Nephron progenitor cell (in vitro differentiated cells): ENCODE results near the gene ARSB.
A peak's percentile ranks its signal among the peaks of the same experiment; 100 is the strongest.

ENCODE experiments used
- DNase-seq: peaks from one replicate; pipeline ENCODE4 v3.0.0; 2021
- H3K27ac Mint-ChIP-seq: 2 replicates; pipeline ENCODE4 v1.8.0; 2021; ENCODE audit warnings: mild to moderate bottlenecking, moderate library complexity, mixed read lengths
- H3K27me3 Mint-ChIP-seq: 2 replicates; pipeline ENCODE4 v1.8.0; 2021; ENCODE audit warnings: mild to moderate bottlenecking, low read depth, mixed read lengths; ENCODE audit not compliant: poor library complexity
- H3K36me3 Mint-ChIP-seq: 2 replicates; pipeline ENCODE4 v1.8.0; 2021; ENCODE audit warnings: low read depth, mixed read lengths
- H3K4me1 Mint-ChIP-seq: 2 replicates; pipeline ENCODE4 v1.8.0; 2021; ENCODE audit warnings: mixed read lengths
- H3K4me3 Mint-ChIP-seq: 2 replicates; pipeline ENCODE4 v1.8.0; 2021; ENCODE audit warnings: mild to moderate bottlenecking, moderate library complexity, mixed read lengths
- H3K9me3 Mint-ChIP-seq: 2 replicates; pipeline ENCODE4 v1.8.0; 2021; ENCODE audit warnings: mild to moderate bottlenecking, moderate library complexity, mixed read lengths
- TF ChIP-seq, protein P1 (sequence below): fragments of 200-600 bp; sonication (generic); IDR thresholded peaks from 2 replicates; pipeline ENCODE4 v1.5.0; 2021; ENCODE audit warnings: antibody characterized with exemption

The ARSB gene

DNA sequence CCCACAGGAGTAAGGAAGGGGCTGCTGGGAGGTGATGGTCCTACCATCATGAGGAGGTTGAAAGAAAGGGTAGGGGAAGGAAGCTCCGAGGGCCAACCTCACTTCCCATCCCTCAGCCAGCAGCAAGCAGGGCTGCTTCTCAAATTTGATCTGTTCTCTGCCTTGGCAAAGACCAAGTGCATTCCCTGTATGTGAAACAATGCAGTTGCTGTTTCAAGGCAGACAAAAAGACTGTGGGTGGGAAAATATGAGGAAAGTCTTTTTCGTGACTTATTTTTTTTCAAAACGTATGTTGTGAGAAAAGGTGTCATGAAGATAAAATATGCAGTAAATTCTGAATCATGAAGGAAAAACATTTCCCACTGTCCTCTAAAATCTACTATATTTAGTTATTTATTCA, 165.9 kb downstream of the ARSB start:
- TF ChIP-seq, protein P1, sequence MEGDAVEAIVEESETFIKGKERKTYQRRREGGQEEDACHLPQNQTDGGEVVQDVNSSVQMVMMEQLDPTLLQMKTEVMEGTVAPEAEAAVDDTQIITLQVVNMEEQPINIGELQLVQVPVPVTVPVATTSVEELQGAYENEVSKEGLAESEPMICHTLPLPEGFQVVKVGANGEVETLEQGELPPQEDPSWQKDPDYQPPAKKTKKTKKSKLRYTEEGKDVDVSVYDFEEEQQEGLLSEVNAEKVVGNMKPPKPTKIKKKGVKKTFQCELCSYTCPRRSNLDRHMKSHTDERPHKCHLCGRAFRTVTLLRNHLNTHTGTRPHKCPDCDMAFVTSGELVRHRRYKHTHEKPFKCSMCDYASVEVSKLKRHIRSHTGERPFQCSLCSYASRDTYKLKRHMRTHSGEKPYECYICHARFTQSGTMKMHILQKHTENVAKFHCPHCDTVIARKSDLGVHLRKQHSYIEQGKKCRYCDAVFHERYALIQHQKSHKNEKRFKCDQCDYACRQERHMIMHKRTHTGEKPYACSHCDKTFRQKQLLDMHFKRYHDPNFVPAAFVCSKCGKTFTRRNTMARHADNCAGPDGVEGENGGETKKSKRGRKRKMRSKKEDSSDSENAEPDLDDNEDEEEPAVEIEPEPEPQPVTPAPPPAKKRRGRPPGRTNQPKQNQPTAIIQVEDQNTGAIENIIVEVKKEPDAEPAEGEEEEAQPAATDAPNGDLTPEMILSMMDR: no peak

DNA sequence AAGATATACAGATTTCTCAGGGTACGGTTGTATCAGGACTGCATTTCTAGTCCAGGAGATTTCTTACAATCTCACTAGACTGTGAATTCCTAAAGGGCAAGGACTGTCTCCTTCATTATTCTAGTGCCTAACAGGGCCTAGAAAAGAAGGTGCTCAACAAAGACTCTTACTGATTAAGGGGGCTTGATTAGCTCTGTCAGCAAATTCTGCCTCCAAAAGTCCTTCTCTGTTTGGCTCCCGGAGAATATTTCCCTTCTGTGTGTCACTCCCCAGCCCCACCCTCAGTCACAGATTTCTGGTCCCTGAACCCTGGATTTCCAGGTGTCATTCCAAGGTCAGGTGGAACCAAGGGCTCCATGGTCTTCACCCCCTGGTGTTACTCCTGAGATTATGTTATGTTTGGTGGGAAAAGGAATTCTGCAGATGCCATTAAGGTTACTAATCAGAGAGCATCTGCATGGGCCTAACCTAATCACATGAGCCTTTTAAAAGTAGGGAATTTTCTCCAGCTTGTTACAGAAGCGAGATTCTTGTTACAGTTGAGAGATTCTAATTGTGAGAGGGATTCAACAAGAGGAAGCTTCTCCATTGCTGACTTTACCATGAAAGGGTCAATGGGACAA, 168.9 kb downstream of the ARSB start:
- Mint-ChIP-seq H3K4me1 (peaks cover 27% of the 10 kb centered on the region), H3K4me3 (no peak overlapping the region), H3K36me3 (peaks cover 15% of the 10 kb centered on the region), H3K27ac (peak overlapping the region; percentile 75), H3K9me3 (peaks cover 6% of the 10 kb centered on the region), H3K27me3 (peaks cover 7% of the 10 kb centered on the region)
- no peak for DNase-seq
- TF ChIP-seq, protein P1: no peak

More for the DNA sequence above, 165.9 kb downstream of the ARSB start:
- H3K27ac Mint-ChIP-seq: peak overlapping the region; percentile 90
- DNase-seq: no peak
- peaks cover 7% of the 10 kb centered on the region for H3K27me3 Mint-ChIP-seq
- peaks cover 25% of the 10 kb centered on the region for H3K4me1 Mint-ChIP-seq
- H3K9me3 Mint-ChIP-seq: peaks cover 6% of the 10 kb centered on the region
- no peak overlapping the region for H3K4me3 Mint-ChIP-seq
- peaks cover 21% of the 10 kb centered on the region for H3K36me3 Mint-ChIP-seq

DNA sequence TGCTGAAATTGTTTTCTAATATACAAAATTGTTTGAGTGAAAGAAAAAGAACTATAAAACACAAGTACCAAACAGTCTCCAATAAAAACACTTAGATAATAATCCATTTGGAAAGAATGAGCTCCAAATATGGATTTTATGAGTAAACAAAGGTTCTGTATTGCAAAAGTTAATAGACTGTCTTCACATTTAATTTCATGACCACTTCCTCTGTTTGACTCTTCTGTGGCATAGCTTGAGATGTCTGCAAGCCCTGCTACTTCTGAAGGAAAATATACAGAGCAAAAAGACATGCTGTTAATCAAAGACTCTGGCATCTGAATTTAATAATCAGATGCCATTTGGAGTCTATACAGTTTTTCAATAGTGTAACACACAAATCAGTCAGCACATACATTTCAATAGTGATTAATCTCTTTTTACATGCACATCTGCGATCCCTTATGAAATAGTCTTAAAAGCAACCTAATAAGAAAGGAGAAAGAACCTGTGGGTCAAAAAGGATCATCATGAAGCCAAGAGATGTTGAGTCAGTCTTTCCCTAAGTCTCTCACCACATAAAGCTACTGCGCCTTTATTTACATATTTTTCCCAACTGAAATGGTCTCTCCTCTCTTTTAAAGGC, 171.1 kb downstream of the ARSB start:
- TF ChIP-seq, protein P1: no peak
- peaks cover 11% of the 10 kb centered on the region for H3K36me3 Mint-ChIP-seq
- no peak for DNase-seq

DNA sequence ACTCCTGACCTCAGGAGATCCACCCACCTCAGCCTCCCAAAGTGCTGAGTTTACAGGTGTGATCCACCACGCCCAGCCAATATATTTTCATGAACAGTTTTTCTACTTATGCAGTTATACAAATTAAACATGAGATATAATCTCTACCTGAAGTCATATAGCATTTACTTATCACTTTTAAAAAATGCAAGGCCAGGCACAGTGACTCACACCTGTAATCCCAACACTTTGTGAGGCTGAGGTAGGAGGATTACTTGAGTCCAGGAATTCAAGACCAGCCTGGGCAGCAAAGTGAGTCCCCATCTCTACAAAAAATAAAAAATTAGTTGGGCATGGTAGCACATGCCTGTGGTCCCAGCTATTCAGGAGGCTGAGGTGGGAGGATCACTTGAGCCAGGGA, 171.8 kb downstream of the ARSB start:
- H3K27me3 Mint-ChIP-seq: peaks cover 3% of the 10 kb centered on the region
- TF ChIP-seq, protein P1: no peak
- H3K36me3 Mint-ChIP-seq: peaks cover 11% of the 10 kb centered on the region
- H3K4me1 Mint-ChIP-seq: peaks cover 43% of the 10 kb centered on the region
- peaks cover 6% of the 10 kb centered on the region for H3K9me3 Mint-ChIP-seq
- H3K27ac Mint-ChIP-seq: no peak overlapping the region
- no peak overlapping the region for H3K4me3 Mint-ChIP-seq
- DNase-seq: no peak

More for the DNA sequence above, 171.1 kb downstream of the ARSB start:
- Mint-ChIP-seq H3K4me3 (no peak overlapping the region), H3K9me3 (peaks cover 6% of the 10 kb centered on the region), H3K27ac (no peak overlapping the region), H3K4me1 (peaks cover 43% of the 10 kb centered on the region), H3K27me3 (peaks cover 3% of the 10 kb centered on the region)

DNA sequence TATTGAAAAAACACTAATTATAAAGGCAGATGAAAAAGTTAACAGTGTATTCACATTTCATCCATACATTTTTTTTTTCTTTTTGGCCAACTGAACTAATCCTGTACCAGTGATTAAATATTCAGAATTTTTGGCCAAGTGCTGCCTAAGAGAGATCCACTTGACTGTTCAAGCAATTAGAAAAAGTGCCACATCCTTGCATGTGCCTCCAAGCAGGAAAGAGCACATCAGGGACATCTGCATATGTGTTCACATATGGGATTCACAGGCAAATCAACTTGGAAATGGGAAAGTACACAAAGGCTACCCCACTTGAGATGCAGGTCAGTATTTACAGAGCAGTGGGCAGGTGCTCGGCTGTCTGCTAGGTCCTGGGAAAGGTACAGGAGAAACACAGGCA, 173.2 kb downstream of the ARSB start:
- H3K4me3 Mint-ChIP-seq: no peak overlapping the region
- DNase-seq: no peak

More for the DNA sequence above, 173.2 kb downstream of the ARSB start:
- H3K27ac Mint-ChIP-seq: peak overlapping the region; percentile 8
- TF ChIP-seq, protein P1: no peak
- peaks cover 3% of the 10 kb centered on the region for H3K27me3 Mint-ChIP-seq
- H3K4me1 Mint-ChIP-seq: peaks cover 47% of the 10 kb centered on the region
- H3K9me3 Mint-ChIP-seq: peaks cover 1% of the 10 kb centered on the region
- peaks cover 6% of the 10 kb centered on the region for H3K36me3 Mint-ChIP-seq
